Right atrium auricular region (tissue), 2 donors: ENCODE results near the gene CACNA1C. TPM values are rescaled to one million over a fixed set of nuclear protein-coding genes. Genes with fewer than 3 reads are reported as not detected.

ENCODE experiments used
- DNase-seq: peaks from one replicate; pipeline ENCODE4 v3.0.0-alpha.2; 2019; ENCODE audit warnings: low spot score
- H3K27ac ChIP-seq, 2 donors: fragments of 200-600 bp; sonication (generic); 1 replicate in 1 of 2; 2 replicates in 1 of 2; pipeline ENCODE4 v1.5.1; 2016 to 2019
- H3K27me3 ChIP-seq, 2 donors: fragments of 200-600 bp; sonication (generic); one replicate each; pipeline versions ENCODE4 v1.5.1 to v1.6.0; 2017 to 2019
- H3K36me3 ChIP-seq: fragments of 200-600 bp; sonication (generic); one replicate; pipeline ENCODE4 v1.5.1; 2016
- H3K4me1 ChIP-seq, 2 donors: fragments of 200-600 bp; sonication (generic); one replicate each; pipeline versions ENCODE4 v1.5.1 to v1.6.0; 2017 to 2019
- H3K4me3 ChIP-seq, 2 donors: fragments of 200-600 bp; sonication (generic); 1 replicate in 1 of 2; 2 replicates in 1 of 2; pipeline ENCODE4 v1.5.1; 2017 to 2019; ENCODE audit warnings: mild to moderate bottlenecking in 1 of 2, moderate library complexity in 1 of 2
- H3K9me3 ChIP-seq, 2 donors: fragments of 200-600 bp; sonication (generic); one replicate each; pipeline ENCODE4 v1.5.1; 2019
- CTCF ChIP-seq, 2 donors: fragments of 200-600 bp; sonication (generic); IDR thresholded peaks; one replicate each; pipeline ENCODE4 v1.5.1; 2019; ENCODE audit warnings: antibody characterized with exemption in 2 of 2
- total RNA-seq, 2 donors: library from RNA; depleted of rRNA; stranded (reverse); fragments of >200 nt; gene quantifications; one replicate each; pipeline ENCODE4 v1.1.0, GENCODE V29; 2016

CACNA1C gene
- total RNA-seq, 2 donors from 2014 or later, result 83.1 to 93.6 TPM

- Histone ChIP-seq H3K9me3 (no peaks in the 10 kb centered on the region), H3K4me1 (peaks cover 0 to 15% of the 10 kb centered on the region in 2 donors), H3K4me3 (no peak overlapping the region), H3K36me3 (peaks cover 34% of the 10 kb centered on the region), H3K27ac (peak overlapping the region; percentile 38 to 60), H3K27me3 (no peaks in the 10 kb centered on the region)
- TF ChIP-seq CTCF (IDR thresholded peaks at IDR 0.05), result no peak
- DNase-seq, result no peak
These were observed 457.3 kb downstream of the CACNA1C start for GRCh38 chr12:2510045-2510444.

GRCh38 chr12:2513141-2514037, 460.6 kb downstream of the CACNA1C start:
- Histone ChIP-seq H3K27me3 (no peaks in the 10 kb centered on the region), H3K4me1 (peaks cover 0 to 8% of the 10 kb centered on the region in 2 donors), H3K4me3 (no peak overlapping the region), H3K9me3 (no peaks in the 10 kb centered on the region), H3K27ac (no peak overlapping the region), H3K36me3 (peaks cover 24% of the 10 kb centered on the region)
- no peak for DNase-seq
- no peak for TF ChIP-seq CTCF (IDR thresholded peaks at IDR 0.05)

GRCh38 chr12:2514038-2514340, 461.2 kb downstream of the CACNA1C start:
- no peak for TF ChIP-seq CTCF (IDR thresholded peaks at IDR 0.05)
- Histone ChIP-seq H3K36me3 (peaks cover 24% of the 10 kb centered on the region), H3K9me3 (no peaks in the 10 kb centered on the region), H3K27me3 (no peaks in the 10 kb centered on the region), H3K27ac (no peak overlapping the region), H3K4me1 (peaks cover 0 to 6% of the 10 kb centered on the region in 2 donors), H3K4me3 (no peak overlapping the region)
- DNase-seq, result no peak

- H3K27ac ChIP-seq, result no peak overlapping the region
- peaks cover 14% of the 10 kb centered on the region for H3K36me3 ChIP-seq
- H3K9me3 ChIP-seq, result no peaks in the 10 kb centered on the region
- no peaks in the 10 kb centered on the region for H3K27me3 ChIP-seq
- H3K4me1 ChIP-seq, result peaks cover 0 to 17% of the 10 kb centered on the region in 2 donors
- no peak overlapping the region for H3K4me3 ChIP-seq
- no peak for TF ChIP-seq CTCF (IDR thresholded peaks at IDR 0.05)
- no peak for DNase-seq
These were observed 468.0 kb downstream of the CACNA1C start for GRCh38 chr12:2520722-2521246.

GRCh38 chr12:2523317-2523716, 470.5 kb downstream of the CACNA1C start:
- TF ChIP-seq CTCF (IDR thresholded peaks at IDR 0.05), result no peak
- Histone ChIP-seq H3K27ac (no peak overlapping the region), H3K27me3 (no peaks in the 10 kb centered on the region), H3K36me3 (peaks cover 19% of the 10 kb centered on the region), H3K9me3 (no peaks in the 10 kb centered on the region), H3K4me1 (peaks cover 0 to 32% of the 10 kb centered on the region in 2 donors), H3K4me3 (no peak overlapping the region)
- no peak for DNase-seq
